GM18511 (cell line): ENCODE measurements around the gene ATP11A.

Source experiments
- ATAC-seq: cut with Tn5 transposase; IDR thresholded peaks from one replicate; pipeline ENCODE4 v1.9.1; 2021; ENCODE audit warnings: mild to moderate bottlenecking, moderate library complexity; ENCODE audit not compliant: unreplicated experiment

The ATP11A gene

GRCh38 chr13:112721198-112722104 is 31.6 kb downstream of the ATP11A start:
- no peak for ATAC-seq

- no peak for ATAC-seq
Observed at GRCh38 chr13:112722433-112723263, 32.8 kb downstream of the ATP11A start.

- no peak for ATAC-seq
Observed at GRCh38 chr13:112723771-112724170, 33.9 kb downstream of the ATP11A start.

- peak; percentile 23 for ATAC-seq
Observed at GRCh38 chr13:112724788-112725345, 35.0 kb downstream of the ATP11A start.

- ATAC-seq: peak; percentile 56
Observed at GRCh38 chr13:112725346-112726015, 35.6 kb downstream of the ATP11A start.

DNA sequence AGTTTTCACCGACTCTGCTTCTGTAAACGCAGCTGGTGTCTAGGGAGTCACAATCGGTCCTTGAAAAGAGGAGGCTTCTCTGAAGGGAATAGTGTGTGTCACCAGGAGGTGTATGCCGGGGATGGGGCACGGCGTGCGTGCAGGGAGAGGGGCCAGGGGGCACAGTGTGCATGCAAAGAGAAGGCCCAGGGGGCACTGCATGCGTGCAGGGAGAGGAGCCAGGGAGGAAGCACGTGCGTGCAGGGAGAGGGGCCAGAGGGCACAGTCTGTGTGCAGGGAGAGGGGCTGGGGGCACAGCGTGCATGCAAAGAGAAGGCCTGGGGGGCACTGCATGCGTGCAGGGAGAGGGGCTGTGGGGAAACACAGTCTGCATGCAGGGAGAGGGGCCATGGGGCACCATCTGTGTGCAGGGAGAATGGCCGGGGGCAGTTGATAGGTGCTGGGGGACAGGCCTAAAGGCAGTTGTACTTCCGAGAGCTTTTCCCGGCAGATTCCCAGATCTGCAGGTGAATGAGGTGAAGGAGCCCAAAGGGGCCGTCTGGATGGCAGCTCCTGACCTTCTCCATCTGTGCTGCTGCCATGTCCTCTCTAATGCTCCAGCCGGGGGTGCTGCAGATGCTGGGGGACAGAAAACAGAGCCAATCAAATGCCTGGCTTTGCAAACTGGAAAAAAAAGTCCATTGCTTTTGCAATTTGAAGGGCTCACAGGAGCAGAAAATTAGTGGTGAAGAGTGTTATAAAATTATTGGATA is 36.4 kb downstream of the ATP11A start:
- ATAC-seq: peak; percentile 23

- no peak for ATAC-seq
Observed at GRCh38 chr13:112727581-112727980, 37.7 kb downstream of the ATP11A start.

GRCh38 chr13:112728375-112729126 is 38.7 kb downstream of the ATP11A start:
- no peak for ATAC-seq

GRCh38 chr13:112729408-112729807 is 39.6 kb downstream of the ATP11A start:
- no peak for ATAC-seq

GRCh38 chr13:112730157-112730671 is 40.4 kb downstream of the ATP11A start:
- ATAC-seq: no peak

DNA sequence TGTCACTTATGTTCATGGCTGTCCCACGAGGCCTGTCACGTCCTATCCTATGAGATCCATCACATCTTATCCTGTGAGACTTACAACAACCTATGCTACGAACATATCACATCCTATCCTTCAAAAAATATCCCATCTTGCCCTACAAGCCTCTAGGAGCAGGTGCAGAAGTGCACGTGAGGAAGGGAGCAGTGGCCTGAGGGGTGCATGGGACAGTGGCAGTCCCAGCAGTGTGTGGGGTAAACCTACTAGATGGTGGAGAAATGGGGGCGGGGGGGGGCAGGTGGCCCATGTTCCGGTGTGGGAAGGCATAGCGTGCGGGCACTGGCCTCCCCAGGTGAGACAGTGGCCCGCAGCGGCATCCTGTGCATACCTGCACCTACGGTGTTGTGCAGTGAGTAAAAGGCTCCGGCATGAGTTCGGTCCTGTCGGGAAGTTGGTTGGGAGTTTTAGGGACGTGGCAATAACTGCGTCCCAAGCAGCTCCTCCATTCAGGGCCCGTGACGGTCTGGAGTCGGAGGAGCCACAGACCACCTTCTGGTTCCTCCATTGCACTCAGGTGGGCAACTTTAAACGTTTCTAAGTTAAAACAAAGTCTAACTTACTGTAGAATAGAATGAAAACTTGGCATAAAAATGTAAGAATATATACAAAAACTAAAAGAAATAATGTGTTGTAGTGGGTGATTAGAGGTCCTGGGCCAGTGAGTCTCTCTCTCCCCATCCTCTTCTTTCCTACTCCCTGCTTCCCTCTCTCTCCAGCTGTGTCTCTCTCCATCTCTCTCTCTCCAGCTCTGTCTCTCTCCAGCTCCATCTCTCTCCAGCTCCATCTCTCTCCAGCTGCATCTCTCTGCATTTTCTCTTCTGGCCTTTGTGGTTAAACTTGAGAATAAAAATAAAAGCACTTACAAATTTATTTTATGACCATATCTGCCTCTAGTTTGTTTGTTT is 42.1 kb downstream of the ATP11A start:
- no peak for ATAC-seq

DNA sequence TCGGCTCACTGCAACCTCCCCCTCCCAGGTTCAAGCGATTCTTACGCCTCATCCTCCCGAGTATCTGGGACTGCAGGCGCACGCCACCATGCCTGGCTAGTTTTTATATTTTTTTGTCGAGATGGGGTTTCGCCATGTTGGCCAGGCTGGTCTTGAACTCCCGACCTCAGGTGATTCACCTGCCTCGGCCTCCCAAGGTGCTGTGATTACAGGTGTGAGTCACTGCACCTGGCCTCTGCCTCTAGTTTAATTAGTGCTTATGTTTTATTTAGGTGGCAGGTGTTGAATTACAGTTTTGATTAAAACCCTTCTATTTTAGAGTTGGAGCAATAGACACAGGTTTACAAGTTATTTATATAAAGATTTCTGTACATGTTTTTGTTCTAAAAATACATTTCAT is 42.8 kb downstream of the ATP11A start:
- ATAC-seq: no peak

DNA sequence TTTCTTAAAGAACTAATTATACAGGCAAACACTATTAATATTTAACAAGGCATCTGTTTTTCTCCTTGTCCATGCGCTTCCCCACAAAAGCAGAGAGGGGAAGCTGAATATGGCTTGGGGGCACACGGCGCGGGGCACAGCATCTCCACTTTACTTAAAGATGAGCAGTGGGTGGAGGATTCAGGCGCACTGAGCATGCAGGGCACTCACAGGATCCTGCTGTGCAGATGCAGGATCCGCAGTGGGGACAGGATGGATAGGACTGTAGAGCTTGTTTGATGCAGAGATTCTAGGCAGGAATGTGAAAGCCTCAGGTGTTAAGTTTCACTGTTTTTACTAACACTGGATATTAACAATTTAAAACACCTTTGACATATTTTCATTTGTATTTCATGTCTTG is 43.3 kb downstream of the ATP11A start:
- ATAC-seq: no peak

GRCh38 chr13:112733661-112734379 is 44.0 kb downstream of the ATP11A start:
- ATAC-seq: no peak

DNA sequence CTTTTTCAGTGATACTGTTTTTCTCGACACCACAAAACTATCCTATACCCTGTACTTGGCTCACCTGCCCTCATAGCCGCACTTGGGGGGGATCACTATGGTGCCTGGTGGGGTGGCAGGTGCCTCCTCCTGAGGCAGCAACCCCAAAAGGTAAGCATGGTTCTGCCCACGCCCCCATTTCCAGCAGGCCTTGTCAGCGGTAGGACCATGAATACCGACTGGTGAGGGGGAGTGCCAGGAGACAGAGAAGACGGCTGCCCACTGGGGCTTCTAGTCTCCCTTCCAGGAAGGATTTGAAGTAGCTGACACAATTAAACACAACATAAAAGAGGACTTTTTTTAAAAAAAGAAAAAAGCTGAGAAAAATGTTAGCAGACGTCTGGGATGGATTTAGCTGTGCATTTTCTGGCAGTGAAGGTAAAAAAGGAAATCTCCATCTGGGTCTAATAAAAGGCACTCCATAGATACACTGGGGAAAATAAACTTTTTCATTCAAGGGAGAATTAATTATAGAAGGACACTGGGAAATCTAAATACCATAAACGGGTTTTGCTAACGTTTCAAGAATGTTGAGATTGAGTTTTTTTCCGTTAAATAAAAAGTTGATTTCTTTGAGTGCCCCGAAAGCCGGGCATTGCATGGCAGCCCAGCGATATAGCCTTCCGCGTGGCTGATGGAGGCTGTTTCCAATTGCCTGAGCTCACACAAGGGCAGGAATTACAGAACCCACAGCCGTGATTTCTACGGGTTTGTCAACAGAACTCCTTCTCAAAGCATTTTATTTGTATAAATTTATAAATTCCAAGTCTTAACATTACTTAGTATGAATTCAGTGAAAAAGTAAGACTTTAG is 45.1 kb downstream of the ATP11A start:
- no peak for ATAC-seq

- no peak for ATAC-seq
Observed at GRCh38 chr13:112735791-112736190, 46.0 kb downstream of the ATP11A start.

- ATAC-seq: no peak
Observed at GRCh38 chr13:112737294-112737693, 47.5 kb downstream of the ATP11A start.
